GM23248 (cell line): ENCODE results near the gene RELN.

Experiments
- EZH2 ChIP-seq: fragments of 200-600 bp; sonication (generic); IDR thresholded peaks from 2 replicates; pipeline ENCODE4 v1.6.1; 2018; ENCODE audit warnings: antibody characterized with exemption, mild to moderate bottlenecking; ENCODE audit not compliant: insufficient read depth, poor library complexity, severe bottlenecking
- EZH2phosphoT487 ChIP-seq: fragments of 200-600 bp; sonication (generic); IDR thresholded peaks from 2 replicates; pipeline ENCODE4 v1.6.1; 2018; ENCODE audit warnings: antibody characterized with exemption, moderate library complexity, mild to moderate bottlenecking, low read depth; ENCODE audit not compliant: insufficient read depth

DNA sequence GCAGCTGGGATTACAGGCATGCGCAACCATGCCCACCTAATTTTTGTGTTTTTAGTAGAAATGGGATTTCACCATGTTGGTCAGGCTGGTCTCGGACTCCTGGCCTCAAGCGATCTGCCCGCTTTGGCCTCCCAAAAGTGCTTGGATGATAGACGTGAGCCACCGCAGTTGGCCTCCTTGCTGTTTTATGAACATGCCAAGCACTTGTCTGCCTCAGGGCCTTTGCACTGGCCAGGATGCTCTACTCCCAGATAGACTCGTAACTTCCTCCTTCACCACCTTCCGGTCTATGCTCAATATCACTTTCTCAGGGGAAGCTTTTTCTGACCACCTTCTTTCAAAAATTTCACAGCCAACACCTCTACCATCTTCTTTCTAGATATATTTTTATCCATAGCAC, 549.8 kb downstream of the RELN start:
- TF ChIP-seq EZH2 (no peak), EZH2phosphoT487 (no peak)
